Neuronal stem cell (in vitro differentiated cells): ENCODE data around the gene NBR1. TPM values are rescaled to one million over a fixed set of nuclear protein-coding genes. Genes with fewer than 3 reads are reported as not detected.

Experiments used
- DNase-seq: peaks from one replicate; pipeline ENCODE4 v3.0.0-alpha.2; 2013; ENCODE audit warnings: low spot score
- H2AFZ ChIP-seq: one replicate; pipeline ENCODE4 v1.6.1; 2013; ENCODE audit warnings: mild to moderate bottlenecking, low read length, inconsistent platforms
- H2AK5ac ChIP-seq: 2 replicates; pipeline ENCODE4 v1.6.1; 2013; ENCODE audit warnings: low read depth, mild to moderate bottlenecking, inconsistent platforms, low read length, moderate library complexity, mixed read lengths
- H2BK120ac ChIP-seq: 2 replicates; pipeline ENCODE4 v1.6.1; 2013; ENCODE audit warnings: low read depth, mild to moderate bottlenecking, inconsistent platforms, low read length, moderate library complexity, mixed read lengths
- H2BK12ac ChIP-seq: one replicate; pipeline ENCODE4 v1.6.1; 2013; ENCODE audit warnings: low read length, inconsistent platforms
- H2BK15ac ChIP-seq: 2 replicates; pipeline ENCODE4 v1.6.1; 2013; ENCODE audit warnings: mild to moderate bottlenecking, low read length, inconsistent platforms, mixed read lengths
- H2BK5ac ChIP-seq: one replicate; pipeline ENCODE4 v1.6.1; 2013; ENCODE audit warnings: inconsistent platforms, mild to moderate bottlenecking, low read length, moderate library complexity
- H3K14ac ChIP-seq: one replicate; pipeline ENCODE4 v1.6.1; 2013; ENCODE audit warnings: low read length, inconsistent platforms
- H3K18ac ChIP-seq: 2 replicates; pipeline ENCODE4 v1.6.1; 2013; ENCODE audit warnings: low read length, inconsistent platforms
- H3K23ac ChIP-seq: 2 replicates; pipeline ENCODE4 v1.6.1; 2013; ENCODE audit warnings: low read depth, mild to moderate bottlenecking, mixed read lengths, low read length, inconsistent platforms; ENCODE audit not compliant: poor library complexity
- H3K27ac ChIP-seq: replicated peaks from 3 replicates; pipeline ENCODE4 v1.5.1; 2013; ENCODE audit warnings: low read length, inconsistent platforms
- H3K27me3 ChIP-seq, 3 experiments: 2 replicates each; pipeline ENCODE4 v1.6.1; 2013; ENCODE audit warnings: low read length in 3 of 3, mild to moderate bottlenecking in 2 of 3, inconsistent platforms in 1 of 3, low read depth in 1 of 3, mixed read lengths in 1 of 3, moderate library complexity in 1 of 3; ENCODE audit not compliant: control insufficient read depth in 3 of 3, insufficient read depth in 3 of 3
- H3K36me3 ChIP-seq, 2 donors: replicated peaks in 1 of 2; 2 replicates each; pipeline ENCODE4 v1.6.1; 2013; ENCODE audit warnings: low read length in 2 of 2; ENCODE audit not compliant: control insufficient read depth in 2 of 2, insufficient read depth in 2 of 2
- H3K4ac ChIP-seq: 2 replicates; pipeline ENCODE4 v1.6.1; 2013; ENCODE audit warnings: inconsistent platforms, mild to moderate bottlenecking, low read length, moderate library complexity
- H3K4me1 ChIP-seq, 2 donors: 1 replicate in 1 of 2; 2 replicates in 1 of 2; pipeline ENCODE4 v1.6.1; 2013; ENCODE audit warnings: low read length in 2 of 2, low read depth in 1 of 2; ENCODE audit not compliant: control insufficient read depth in 2 of 2, insufficient read depth in 1 of 2
- H3K4me2 ChIP-seq: one replicate; pipeline ENCODE4 v1.6.1; 2013; ENCODE audit warnings: mild to moderate bottlenecking, low read length, inconsistent platforms; ENCODE audit not compliant: insufficient read depth, poor library complexity, severe bottlenecking
- H3K4me3 ChIP-seq, 2 donors: 2 replicates each; pipeline ENCODE4 v1.5.1; 2013; ENCODE audit warnings: low read length in 2 of 2, mild to moderate bottlenecking in 2 of 2, inconsistent platforms in 1 of 2, moderate library complexity in 1 of 2
- H3K79me1 ChIP-seq: one replicate; pipeline ENCODE4 v1.6.1; 2013; ENCODE audit warnings: low read depth, mild to moderate bottlenecking, inconsistent platforms, low read length, moderate library complexity
- H3K9ac ChIP-seq: one replicate; pipeline ENCODE4 v1.6.1; 2013; ENCODE audit warnings: mild to moderate bottlenecking, low read depth, low read length, inconsistent platforms; ENCODE audit not compliant: poor library complexity
- H3K9me3 ChIP-seq, 2 donors: replicated peaks in 1 of 2; 2 replicates each; pipeline versions ENCODE3 to v1.6.1; 2013; ENCODE audit warnings: low read length in 2 of 2, mild to moderate bottlenecking in 2 of 2, inconsistent platforms in 1 of 2, low read depth in 1 of 2, mixed read lengths in 1 of 2, moderate library complexity in 1 of 2; ENCODE audit not compliant: control insufficient read depth in 2 of 2, insufficient read depth in 1 of 2
- H4K8ac ChIP-seq: one replicate; pipeline ENCODE4 v1.6.1; 2013; ENCODE audit warnings: low read depth, mild to moderate bottlenecking, inconsistent platforms, low read length, moderate library complexity
- H4K91ac ChIP-seq: one replicate; pipeline ENCODE4 v1.6.1; 2013; ENCODE audit warnings: low read length, low read depth, mild to moderate bottlenecking, inconsistent platforms; ENCODE audit not compliant: poor library complexity
- WGBS, 2 donors: extraction: QIAGEN DNeasy Blood & Tissue Kit; methylation state at CpG; one replicate each; pipeline ENCODE4 v1.1.7; 2013; ENCODE audit warnings: missing lambda C conversion rate in 2 of 2, mixed read lengths in 1 of 2; ENCODE audit not compliant: insufficient read length in 2 of 2, insufficient replicate concordance in 1 of 2; ENCODE audit errors: extremely low coverage in 2 of 2; 5-methylcytosine and 5-hydroxymethylcytosine counted together
- polyA plus RNA-seq, 2 experiments: library from polyadenylated mRNA; stranded (reverse); fragments of 200-250 nt; gene quantifications; one replicate each; pipeline ENCODE4 v1.2.3, GENCODE V29; 2013

The NBR1 gene, protein sequence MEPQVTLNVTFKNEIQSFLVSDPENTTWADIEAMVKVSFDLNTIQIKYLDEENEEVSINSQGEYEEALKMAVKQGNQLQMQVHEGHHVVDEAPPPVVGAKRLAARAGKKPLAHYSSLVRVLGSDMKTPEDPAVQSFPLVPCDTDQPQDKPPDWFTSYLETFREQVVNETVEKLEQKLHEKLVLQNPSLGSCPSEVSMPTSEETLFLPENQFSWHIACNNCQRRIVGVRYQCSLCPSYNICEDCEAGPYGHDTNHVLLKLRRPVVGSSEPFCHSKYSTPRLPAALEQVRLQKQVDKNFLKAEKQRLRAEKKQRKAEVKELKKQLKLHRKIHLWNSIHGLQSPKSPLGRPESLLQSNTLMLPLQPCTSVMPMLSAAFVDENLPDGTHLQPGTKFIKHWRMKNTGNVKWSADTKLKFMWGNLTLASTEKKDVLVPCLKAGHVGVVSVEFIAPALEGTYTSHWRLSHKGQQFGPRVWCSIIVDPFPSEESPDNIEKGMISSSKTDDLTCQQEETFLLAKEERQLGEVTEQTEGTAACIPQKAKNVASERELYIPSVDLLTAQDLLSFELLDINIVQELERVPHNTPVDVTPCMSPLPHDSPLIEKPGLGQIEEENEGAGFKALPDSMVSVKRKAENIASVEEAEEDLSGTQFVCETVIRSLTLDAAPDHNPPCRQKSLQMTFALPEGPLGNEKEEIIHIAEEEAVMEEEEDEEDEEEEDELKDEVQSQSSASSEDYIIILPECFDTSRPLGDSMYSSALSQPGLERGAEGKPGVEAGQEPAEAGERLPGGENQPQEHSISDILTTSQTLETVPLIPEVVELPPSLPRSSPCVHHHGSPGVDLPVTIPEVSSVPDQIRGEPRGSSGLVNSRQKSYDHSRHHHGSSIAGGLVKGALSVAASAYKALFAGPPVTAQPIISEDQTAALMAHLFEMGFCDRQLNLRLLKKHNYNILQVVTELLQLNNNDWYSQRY
- polyA plus RNA-seq (2013, experiment 1 of 2), result 31.5 TPM
- polyA plus RNA-seq (2013, experiment 2 of 2), result 30.7 TPM

DNA sequence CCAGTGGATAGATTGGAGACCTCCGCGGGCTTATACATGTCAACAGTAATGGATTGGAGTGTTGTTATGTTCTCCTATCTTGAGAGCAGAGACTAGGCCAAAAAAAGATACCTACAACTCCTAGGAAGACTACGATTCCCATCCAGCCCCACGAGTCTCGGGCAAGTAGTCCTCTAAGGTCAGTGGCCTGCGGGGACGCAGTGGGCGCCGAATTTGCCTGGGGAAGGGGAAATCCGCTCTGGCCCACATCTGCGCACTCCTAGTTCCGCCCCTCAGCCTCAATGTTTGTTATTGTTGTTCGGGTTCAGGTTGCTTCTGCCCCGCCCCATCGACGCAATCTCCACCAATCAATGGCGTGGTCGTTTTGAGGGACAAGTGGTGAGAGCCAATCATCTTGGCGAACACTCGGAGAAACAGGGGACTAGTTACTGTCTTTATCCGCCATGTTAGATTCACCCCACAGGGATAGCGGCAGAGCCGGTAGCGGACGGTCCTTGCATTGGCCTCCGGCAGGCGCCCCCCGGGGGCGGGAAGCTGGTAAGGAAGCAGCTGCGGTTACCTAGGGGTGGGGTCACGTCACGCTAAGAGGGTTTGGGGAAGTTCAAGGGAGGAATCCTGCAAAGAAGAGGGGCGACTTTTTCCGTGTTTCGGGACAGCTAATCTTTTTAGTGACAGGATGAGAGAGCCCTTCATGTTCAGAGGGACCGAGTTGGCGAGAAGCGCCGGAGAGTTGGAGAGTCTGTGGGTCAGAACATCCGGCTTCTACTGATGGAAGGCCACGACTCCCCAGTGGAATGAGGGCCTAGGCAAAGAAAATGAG lies at the start of gene NBR1:
Gene NBR1, plus strand, starts transcription at position 449 of the 820 bp plus-strand sequence. CDS start 4,586 bp downstream, outside the sequence.
- Histone ChIP-seq H3K27ac (peak within 1 kb of the TSS; percentile 89), H2AK5ac (no peak within 1 kb of the TSS), H4K8ac (no peak within 1 kb of the TSS), H2AFZ (peak within 1 kb of the TSS; percentile 91), H3K27me3 (no peaks in the 10 kb centered on the region), H3K18ac (peak within 1 kb of the TSS; percentile 44), H2BK120ac (no peak within 1 kb of the TSS), H3K9ac (peak within 1 kb of the TSS; percentile 86), H4K91ac (no peak within 1 kb of the TSS), H3K36me3 (peaks cover 0 to 6% of the 10 kb centered on the region in 2 donors), H3K14ac (no peak within 1 kb of the TSS), H3K4me3 (peak within 1 kb of the TSS; percentile 83 to 89), H3K4me2 (peak within 1 kb of the TSS; percentile 89), H2BK12ac (no peak within 1 kb of the TSS), H3K9me3 (no peaks in the 10 kb centered on the region), H3K79me1 (peaks cover 2% of the 10 kb centered on the region), H2BK5ac (no peak within 1 kb of the TSS), H3K4ac (no peak within 1 kb of the TSS), H3K23ac (no peak within 1 kb of the TSS), H2BK15ac (no peak within 1 kb of the TSS), H3K4me1 (peaks cover 5 to 6% of the 10 kb centered on the region in 2 donors)
- DNase-seq, result peak; percentile 99
- WGBS, 2 donors, result no CpG with 5 or more reads among the region's 41 CpGs

GRCh38 chr17:43125133-43125966 lies 45.7 kb upstream of the NBR1 start, which contains the start of gene BRCA1:
BRCA1 (minus strand) TSS chr17:43125364; CDS start chr17:43124096, 1,268 bp downstream.
- DNase-seq, result peak; percentile 97
- Histone ChIP-seq H2BK15ac (peak within 1 kb of the TSS; percentile 67), H2BK12ac (no peak within 1 kb of the TSS), H3K14ac (no peak within 1 kb of the TSS), H3K27ac (peak within 1 kb of the TSS; percentile 62), H3K9me3 (no peaks in the 10 kb centered on the region), H3K4me3 (peak within 1 kb of the TSS; percentile 68 to 85), H3K4ac (peak within 1 kb of the TSS; percentile 53), H2BK5ac (no peak within 1 kb of the TSS), H3K4me1 (peaks cover 2 to 4% of the 10 kb centered on the region in 2 donors), H3K36me3 (peaks cover 4 to 49% of the 10 kb centered on the region in 2 donors), H4K91ac (no peak within 1 kb of the TSS), H2BK120ac (no peak within 1 kb of the TSS), H3K4me2 (peak within 1 kb of the TSS; percentile 86), H2AK5ac (peak within 1 kb of the TSS; percentile 52), H2AFZ (peak within 1 kb of the TSS; percentile 84), H3K27me3 (no peaks in the 10 kb centered on the region), H3K23ac (no peak within 1 kb of the TSS), H3K79me1 (peaks cover 16% of the 10 kb centered on the region), H4K8ac (peak within 1 kb of the TSS; percentile 83), H3K18ac (no peak within 1 kb of the TSS), H3K9ac (peak within 1 kb of the TSS; percentile 55)
- no CpG with 5 or more reads among the region's 38 CpGs for WGBS, 2 donors

GRCh38 chr17:43125967-43126910 lies 44.8 kb upstream of the NBR1 start:
- Histone ChIP-seq H3K4me3 (peak overlapping the region; percentile 68 to 78), H2BK12ac (no peak overlapping the region), H3K9ac (peak overlapping the region; percentile 55), H3K4me2 (peak overlapping the region; percentile 86), H3K9me3 (no peaks in the 10 kb centered on the region), H3K79me1 (peaks cover 16% of the 10 kb centered on the region), H3K18ac (no peak overlapping the region), H3K23ac (no peak overlapping the region), H3K27me3 (no peaks in the 10 kb centered on the region), H3K36me3 (peaks cover 4 to 48% of the 10 kb centered on the region in 2 donors), H2BK120ac (no peak overlapping the region), H4K91ac (no peak overlapping the region), H2AK5ac (peak overlapping the region; percentile 52), H2BK5ac (no peak overlapping the region), H3K4me1 (peaks cover 2 to 4% of the 10 kb centered on the region in 2 donors), H3K4ac (peak overlapping the region; percentile 53), H3K14ac (no peak overlapping the region), H3K27ac (no peak overlapping the region), H4K8ac (peak overlapping the region; percentile 83), H2BK15ac (peak overlapping the region; percentile 67), H2AFZ (peak overlapping the region; percentile 53)
- no CpG with 5 or more reads among the region's 59 CpGs for WGBS, 2 donors
- no peak for DNase-seq
